Lung (tissue), 13 donors: ENCODE data around the gene COX18. TPM values are rescaled to one million over a fixed set of nuclear protein-coding genes. Genes with fewer than 3 reads are reported as not detected.

Source experiments
- ATAC-seq: fragments of 200-7000 bp; cut with Tn5 transposase; one replicate; pipeline ENCODE4 v1.9.1; 2020; ENCODE audit warnings: moderate number of reproducible peaks; ENCODE audit not compliant: insufficient read depth, low FRiP score
- DNase-seq, 3 donors: peaks; one replicate each; pipeline ENCODE4 v3.0.0-alpha.2; 2013 to 2017
- H3K27ac ChIP-seq, 2 donors: one replicate each; pipeline ENCODE4 v1.5.1; 2013; ENCODE audit warnings: mild to moderate bottlenecking in 2 of 2, moderate library complexity in 2 of 2, control low read depth in 1 of 2, inconsistent platforms in 1 of 2, low read depth in 1 of 2, low read length in 1 of 2
- H3K27me3 ChIP-seq, 3 donors: one replicate each; pipeline ENCODE4 v1.5.1; 2013; ENCODE audit warnings: low read length in 2 of 3; ENCODE audit not compliant: control insufficient read depth in 3 of 3, insufficient read depth in 3 of 3
- H3K36me3 ChIP-seq, 4 donors: one replicate each; pipeline ENCODE4 v1.5.1; 2013; ENCODE audit warnings: low read length in 4 of 4, mild to moderate bottlenecking in 1 of 4, moderate library complexity in 1 of 4; ENCODE audit not compliant: control insufficient read depth in 4 of 4, insufficient read depth in 4 of 4
- H3K4me1 ChIP-seq, 5 donors: one replicate each; pipeline ENCODE4 v1.5.1; 2013; ENCODE audit warnings: low read length in 5 of 5, mild to moderate bottlenecking in 2 of 5, moderate library complexity in 1 of 5; ENCODE audit not compliant: control insufficient read depth in 5 of 5, insufficient read depth in 5 of 5
- H3K4me3 ChIP-seq: one replicate; pipeline ENCODE4 v1.5.1; 2013; ENCODE audit warnings: mild to moderate bottlenecking, control low read depth, moderate library complexity
- H3K9ac ChIP-seq, 2 donors: one replicate each; pipeline ENCODE4 v1.5.1; 2013; ENCODE audit warnings: low read length in 2 of 2, control low read depth in 1 of 2; ENCODE audit not compliant: insufficient read depth in 1 of 2
- H3K9me3 ChIP-seq, 4 donors: one replicate each; pipeline ENCODE4 v1.5.1; 2013; ENCODE audit warnings: low read length in 3 of 4, mild to moderate bottlenecking in 1 of 4, moderate library complexity in 1 of 4; ENCODE audit not compliant: control insufficient read depth in 4 of 4, insufficient read depth in 3 of 4
- WGBS, 2 donors: extraction: QIAGEN DNeasy Blood & Tissue Kit; methylation state at CpG; one replicate each; pipeline ENCODE4 v1.1.7; 2013; 5-methylcytosine and 5-hydroxymethylcytosine counted together
- polyA plus RNA-seq, 2 donors: library from polyadenylated mRNA; stranded (reverse); fragments of 200-250 nt; gene quantifications; one replicate each; pipeline ENCODE4 v1.2.1, GENCODE V29; 2013
- small RNA-seq: library from RNA; depleted of rRNA; stranded (forward); fragments of <200 nt; gene quantifications from one replicate; pipeline ENCODE3, GENCODE V24; 2014; ENCODE audit warnings: low replicate concordance
- total RNA-seq, 2 donors: library from RNA; depleted of rRNA in 1 of 2; stranded (reverse); fragments of >200 nt in 1 of 2; gene quantifications; one replicate each; pipeline ENCODE4 v1.2.1, GENCODE V29; 2014 to 2021
- TF ChIP-seq, protein P1 (sequence below): IDR thresholded peaks from 2 replicates; pipeline ENCODE4 v1.5.1; 2012; ENCODE audit warnings: mild to moderate bottlenecking; ENCODE audit errors: control extremely low read depth, extremely low read depth
- donor health status: control.
- donor health status: control.
- donor health status: Bipolar disorder and iron deficiency.
- donor health status: healthy.
- donor health status: DM: yes; HTN: yes; CAD: no.

The COX18 gene
- total and polyA plus RNA-seq, 4 donors = 10.3 to 18.6 (median 13.6) TPM

GRCh38 chr4:73005514-73005913 lies 64.0 kb downstream of the COX18 start:
- H3K4me1 ChIP-seq = no peaks in the 10 kb centered on the region
- no peak overlapping the region for H3K9ac ChIP-seq
- no peak overlapping the region for H3K4me3 ChIP-seq
- no peak overlapping the region for H3K27ac ChIP-seq
- 87 to 100% methylated on average over 1 of the region's 1 CpG for WGBS, 2 donors
- no peaks in the 10 kb centered on the region for H3K36me3 ChIP-seq
- TF ChIP-seq, protein P1, sequence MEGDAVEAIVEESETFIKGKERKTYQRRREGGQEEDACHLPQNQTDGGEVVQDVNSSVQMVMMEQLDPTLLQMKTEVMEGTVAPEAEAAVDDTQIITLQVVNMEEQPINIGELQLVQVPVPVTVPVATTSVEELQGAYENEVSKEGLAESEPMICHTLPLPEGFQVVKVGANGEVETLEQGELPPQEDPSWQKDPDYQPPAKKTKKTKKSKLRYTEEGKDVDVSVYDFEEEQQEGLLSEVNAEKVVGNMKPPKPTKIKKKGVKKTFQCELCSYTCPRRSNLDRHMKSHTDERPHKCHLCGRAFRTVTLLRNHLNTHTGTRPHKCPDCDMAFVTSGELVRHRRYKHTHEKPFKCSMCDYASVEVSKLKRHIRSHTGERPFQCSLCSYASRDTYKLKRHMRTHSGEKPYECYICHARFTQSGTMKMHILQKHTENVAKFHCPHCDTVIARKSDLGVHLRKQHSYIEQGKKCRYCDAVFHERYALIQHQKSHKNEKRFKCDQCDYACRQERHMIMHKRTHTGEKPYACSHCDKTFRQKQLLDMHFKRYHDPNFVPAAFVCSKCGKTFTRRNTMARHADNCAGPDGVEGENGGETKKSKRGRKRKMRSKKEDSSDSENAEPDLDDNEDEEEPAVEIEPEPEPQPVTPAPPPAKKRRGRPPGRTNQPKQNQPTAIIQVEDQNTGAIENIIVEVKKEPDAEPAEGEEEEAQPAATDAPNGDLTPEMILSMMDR = no peak
- ATAC-seq (no peak), DNase-seq (no peak)
- H3K9me3 ChIP-seq = no peaks in the 10 kb centered on the region
- H3K27me3 ChIP-seq = no peaks in the 10 kb centered on the region

Small RNAs within 50 kb of the gene (small RNA-seq; reads per million reads assigned to genes)
- gene RNU6ATAC5P = not detected

Other genes with a start within 250 kb of the COX18 start
- 10 to 100 TPM; 44.9 to 74.4 TPM for gene ANKRD17, start 189.1 kb upstream of the COX18 start, total RNA-seq
- 10 to 100 TPM in 1 of 2 donors, 1 to 10 TPM in 1; 7.8 to 18.4 TPM for gene ANKRD17, start 189.1 kb upstream of the COX18 start, polyA plus RNA-seq